Peyer's patch (tissue), 4 donors: Measurements from ENCODE around the gene C11orf68. TPM values are rescaled to one million over a fixed set of nuclear protein-coding genes. Genes with fewer than 3 reads are reported as not detected.

Experiments used
- DNase-seq, 3 donors: peaks; one replicate each; pipeline ENCODE4 v3.0.0-alpha.2; 2017 to 2019
- H3K27ac ChIP-seq, 4 donors: fragments of 200-600 bp; sonication (generic); one replicate each; pipeline ENCODE4 v1.5.1; 2016 to 2019
- H3K27me3 ChIP-seq, 2 donors: fragments of 200-600 bp; sonication (generic); one replicate each; pipeline ENCODE4 v1.5.1; 2019
- H3K36me3 ChIP-seq, 3 donors: fragments of 200-600 bp; sonication (generic); one replicate each; pipeline ENCODE4 v1.5.1; 2016 to 2019
- H3K4me1 ChIP-seq, 4 donors: fragments of 200-600 bp; sonication (generic); one replicate each; pipeline ENCODE4 v1.5.1; 2016 to 2019
- H3K4me3 ChIP-seq, 4 donors: fragments of 200-600 bp; sonication (generic); 1 replicate in 3 of 4; 2 replicates in 1 of 4; pipeline ENCODE4 v1.5.1; 2016 to 2019; ENCODE audit warnings: mild to moderate bottlenecking in 1 of 4
- H3K9me3 ChIP-seq, 4 donors: fragments of 200-600 bp; sonication (generic); one replicate each; pipeline ENCODE4 v1.5.1; 2016 to 2019; ENCODE audit warnings: mild to moderate bottlenecking in 1 of 4
- CTCF ChIP-seq, 6 experiments: fragments of 450-650 bp in 4 of 6; fragments of 200-600 bp in 2 of 6; sonication (generic) in 1 of 6; IDR thresholded peaks; one replicate each; pipeline ENCODE4 v1.5.1; 2017 to 2019; ENCODE audit warnings: antibody characterized with exemption in 6 of 6, mild to moderate bottlenecking in 3 of 6, moderate library complexity in 1 of 6
- POLR2A ChIP-seq, 2 donors: fragments of 450-650 bp; IDR thresholded peaks; one replicate each; pipeline ENCODE4 v1.5.1; 2017; ENCODE audit warnings: antibody characterized with exemption in 2 of 2, mild to moderate bottlenecking in 2 of 2, moderate library complexity in 2 of 2
- total RNA-seq, 4 donors: library from RNA; depleted of rRNA; stranded (reverse); fragments of >200 nt; gene quantifications; one replicate each; pipeline ENCODE4 v1.1.0, GENCODE V29; 2016

C11orf68 gene
- total RNA-seq, 4 donors from 2014 or later: 8.3 to 20.6 (median 12.1) TPM

GRCh38 chr11:65928667-65929066, 9.8 kb upstream of the C11orf68 start:
- TF ChIP-seq CTCF (IDR thresholded peaks at IDR 0.05) (no peak), POLR2A (IDR thresholded peaks at IDR 0.05) (no peak)
- no peaks in the 10 kb centered on the region for H3K27me3 ChIP-seq
- peak overlapping the region in 1 of 4 donors; percentile 29 for H3K4me3 ChIP-seq
- peaks cover 0 to 8% (median 3%) of the 10 kb centered on the region in 4 donors for H3K4me1 ChIP-seq
- no peaks in the 10 kb centered on the region for H3K9me3 ChIP-seq
- H3K27ac ChIP-seq: peak overlapping the region; percentile 48 to 83 (median 75)
- DNase-seq: no peak
- no peaks in the 10 kb centered on the region for H3K36me3 ChIP-seq

GRCh38 chr11:65927904-65928397, 9.1 kb upstream of the C11orf68 start:
- Histone ChIP-seq H3K9me3 (no peaks in the 10 kb centered on the region), H3K4me3 (peak overlapping the region in 3 of 4 donors; percentile 14 to 29 (median 24)), H3K36me3 (peaks cover 0 to 1% (median 0%) of the 10 kb centered on the region in 3 donors), H3K27me3 (no peaks in the 10 kb centered on the region), H3K27ac (peak overlapping the region; percentile 72 to 83 (median 78)), H3K4me1 (peaks cover 0 to 8% (median 3%) of the 10 kb centered on the region in 4 donors)
- DNase-seq: peak in 2 of 3 donors; percentile 90
- TF ChIP-seq CTCF (IDR thresholded peaks at IDR 0.05): no peak
- TF ChIP-seq POLR2A (IDR thresholded peaks at IDR 0.05): no peak

GRCh38 chr11:65925397-65925796, 6.5 kb upstream of the C11orf68 start:
- H3K27ac ChIP-seq: no peak overlapping the region
- peaks cover 0 to 18% (median 0%) of the 10 kb centered on the region in 3 donors for H3K36me3 ChIP-seq
- DNase-seq: no peak
- TF ChIP-seq POLR2A (IDR thresholded peaks at IDR 0.05): no peak
- no peak for TF ChIP-seq CTCF (IDR thresholded peaks at IDR 0.05)
- no peaks in the 10 kb centered on the region for H3K9me3 ChIP-seq
- peaks cover 0 to 17% (median 7%) of the 10 kb centered on the region in 4 donors for H3K4me1 ChIP-seq
- no peak overlapping the region for H3K4me3 ChIP-seq
- no peaks in the 10 kb centered on the region for H3K27me3 ChIP-seq

- H3K27me3 ChIP-seq: no peaks in the 10 kb centered on the region
- peaks cover 0 to 18% (median 0%) of the 10 kb centered on the region in 3 donors for H3K36me3 ChIP-seq
- TF ChIP-seq POLR2A (IDR thresholded peaks at IDR 0.05): no peak
- TF ChIP-seq CTCF (IDR thresholded peaks at IDR 0.05): no peak
- H3K4me3 ChIP-seq: no peak overlapping the region
- H3K4me1 ChIP-seq: peaks cover 2 to 24% (median 14%) of the 10 kb centered on the region in 4 donors
- no peak for DNase-seq
- H3K9me3 ChIP-seq: no peaks in the 10 kb centered on the region
- no peak overlapping the region for H3K27ac ChIP-seq
Observed at GRCh38 chr11:65922565-65922964, 3.7 kb upstream of the C11orf68 start.

- Histone ChIP-seq H3K4me3 (no peak overlapping the region), H3K36me3 (peaks cover 0 to 18% (median 0%) of the 10 kb centered on the region in 3 donors), H3K27ac (no peak overlapping the region), H3K4me1 (peaks cover 2 to 27% (median 21%) of the 10 kb centered on the region in 4 donors), H3K9me3 (no peaks in the 10 kb centered on the region), H3K27me3 (no peaks in the 10 kb centered on the region)
- TF ChIP-seq POLR2A (IDR thresholded peaks at IDR 0.05) (no peak), CTCF (IDR thresholded peaks at IDR 0.05) (no peak)
- no peak for DNase-seq
Observed at GRCh38 chr11:65921876-65922275, 3.0 kb upstream of the C11orf68 start.
